Type B pancreatic cell (in vitro differentiated cells): ENCODE data around the gene TFR2. TPM values are rescaled to one million over a fixed set of nuclear protein-coding genes. Genes with fewer than 3 reads are reported as not detected.
A peak's percentile ranks its signal among the peaks of the same experiment; 100 is the strongest.

Experiments
- DNase-seq: peaks from one replicate; pipeline ENCODE4 v3.0.0; 2021; ENCODE audit warnings: mixed read lengths; ENCODE audit not compliant: unreplicated experiment; ENCODE audit errors: extremely low spot score
- H3K27ac Mint-ChIP-seq: 2 replicates; pipeline ENCODE4 v1.8.0; 2021; ENCODE audit warnings: mild to moderate bottlenecking, mixed read lengths
- H3K27me3 Mint-ChIP-seq: 2 replicates; pipeline ENCODE4 v1.8.0; 2021; ENCODE audit warnings: mixed read lengths
- H3K36me3 Mint-ChIP-seq: 2 replicates; pipeline ENCODE4 v1.8.0; 2021; ENCODE audit warnings: mixed read lengths
- H3K4me1 Mint-ChIP-seq: one replicate; pipeline ENCODE4 v1.8.0; 2021; ENCODE audit warnings: mixed read lengths; ENCODE audit not compliant: unreplicated experiment
- H3K4me3 Mint-ChIP-seq: 2 replicates; pipeline ENCODE4 v1.8.0; 2021; ENCODE audit warnings: mild to moderate bottlenecking, mixed read lengths
- H3K9me3 Mint-ChIP-seq: 2 replicates; pipeline ENCODE4 v1.8.0; 2021; ENCODE audit warnings: mixed read lengths
- CTCF ChIP-seq: fragments of 200-600 bp; sonication (generic); conservative IDR thresholded peaks from 2 replicates; pipeline ENCODE4 v1.5.0; 2021; ENCODE audit warnings: antibody characterized with exemption, mild to moderate bottlenecking
- total RNA-seq: library from RNA; stranded (reverse); gene quantifications from 2 replicates; pipeline ENCODE4 v1.2.1, GENCODE V29; 2021; ENCODE audit warnings: low replicate concordance

Gene TFR2
- total RNA-seq, 1 donor from 2014 or later, result 1.8 TPM

GRCh38 chr7:100585511-100586265 lies 55.7 kb downstream of the TFR2 start, which contains the start of gene LRCH4:
Gene LRCH4 (minus strand): TSS chr7:100586129. CDS start chr7:100586100, 29 bp downstream.
- H3K27ac Mint-ChIP-seq, result peak within 1 kb of the TSS; percentile 99

GRCh38 chr7:100584683-100585510 lies 56.5 kb downstream of the TFR2 start:
- peaks cover 3% of the 10 kb centered on the region for H3K27me3 Mint-ChIP-seq
- no peaks in the 10 kb centered on the region for H3K36me3 Mint-ChIP-seq
- no peaks in the 10 kb centered on the region for H3K9me3 Mint-ChIP-seq
- no peak for DNase-seq
- H3K4me1 Mint-ChIP-seq, result peaks cover 23% of the 10 kb centered on the region
- H3K27ac Mint-ChIP-seq, result peak overlapping the region; percentile 99
- H3K4me3 Mint-ChIP-seq, result peak overlapping the region; percentile 97
- TF ChIP-seq CTCF, result no peak

More at GRCh38 chr7:100585511-100586265, 55.7 kb downstream of the TFR2 start, which contains the start of gene LRCH4:
- Mint-ChIP-seq H3K9me3 (no peaks in the 10 kb centered on the region), H3K27me3 (peaks cover 8% of the 10 kb centered on the region), H3K4me1 (peaks cover 30% of the 10 kb centered on the region), H3K4me3 (peak within 1 kb of the TSS; percentile 97), H3K36me3 (no peaks in the 10 kb centered on the region)
- TF ChIP-seq CTCF, result no peak
- no peak for DNase-seq

GRCh38 chr7:100584054-100584682 lies 57.2 kb downstream of the TFR2 start:
- Mint-ChIP-seq H3K27me3 (peaks cover 1% of the 10 kb centered on the region), H3K9me3 (no peaks in the 10 kb centered on the region), H3K4me3 (peak overlapping the region; percentile 97), H3K27ac (peak overlapping the region; percentile 99), H3K36me3 (no peaks in the 10 kb centered on the region), H3K4me1 (peaks cover 15% of the 10 kb centered on the region)
- DNase-seq, result no peak
- no peak for TF ChIP-seq CTCF

GRCh38 chr7:100583132-100584053 lies 58.0 kb downstream of the TFR2 start:
- TF ChIP-seq CTCF, result no peak
- Mint-ChIP-seq H3K27ac (peak overlapping the region; percentile 99), H3K27me3 (no peaks in the 10 kb centered on the region), H3K36me3 (no peaks in the 10 kb centered on the region), H3K9me3 (no peaks in the 10 kb centered on the region), H3K4me1 (peaks cover 10% of the 10 kb centered on the region), H3K4me3 (peak overlapping the region; percentile 97)
- DNase-seq, result no peak

GRCh38 chr7:100582650-100583049 lies 58.7 kb downstream of the TFR2 start:
- Mint-ChIP-seq H3K4me3 (peak overlapping the region; percentile 65), H3K9me3 (no peaks in the 10 kb centered on the region), H3K36me3 (no peaks in the 10 kb centered on the region), H3K4me1 (peaks cover 7% of the 10 kb centered on the region), H3K27me3 (no peaks in the 10 kb centered on the region), H3K27ac (peak overlapping the region; percentile 99)
- no peak for DNase-seq
- no peak for TF ChIP-seq CTCF
